Adrenal gland (tissue), 12 donors: ENCODE measurements around the gene SEC22C. TPM values are rescaled to one million over a fixed set of nuclear protein-coding genes. Genes with fewer than 3 reads are reported as not detected.

Source experiments
- DNase-seq, 7 donors: peaks; one replicate each; pipeline ENCODE4 v3.0.0-alpha.2; 2019 to 2020
- H3K27ac ChIP-seq, 5 donors: fragments of 200-600 bp; sonication (generic) in 4 of 5; 1 replicate in 3 of 5; 2 replicates in 2 of 5; pipeline versions ENCODE4 v1.5.1 to v1.8.0; 2016 to 2020; ENCODE audit warnings: mild to moderate bottlenecking in 1 of 5
- H3K27me3 ChIP-seq: fragments of 200-600 bp; 2 replicates; pipeline ENCODE4 v1.8.0; 2021
- H3K36me3 ChIP-seq, 2 donors: fragments of 200-600 bp; replicated peaks in 1 of 2; 1 replicate in 1 of 2; 2 replicates in 1 of 2; pipeline versions ENCODE4 v1.5.1 to v1.8.0; 2018 to 2022
- H3K4me1 ChIP-seq, 2 donors: fragments of 200-600 bp; replicated peaks in 1 of 2; 1 replicate in 1 of 2; 2 replicates in 1 of 2; pipeline versions ENCODE4 v1.5.1 to v1.8.0; 2018 to 2021
- H3K4me3 ChIP-seq, 4 donors: fragments of 200-600 bp; sonication (generic) in 3 of 4; one replicate each; pipeline ENCODE4 v1.5.1; 2016 to 2018
- H3K9me3 ChIP-seq, 3 donors: fragments of 200-600 bp; sonication (generic) in 1 of 3; replicated peaks in 1 of 3; 1 replicate in 2 of 3; 2 replicates in 1 of 3; pipeline versions ENCODE4 v1.5.1 to v1.8.0; 2016 to 2021
- CTCF ChIP-seq, 6 experiments: fragments of 450-650 bp in 4 of 6; fragments of 200-600 bp in 2 of 6; sonication (generic) in 1 of 6; IDR thresholded peaks; 1 replicate in 5 of 6; 2 replicates in 1 of 6; pipeline versions ENCODE4 v1.5.1 to v1.8.0; 2016 to 2021; ENCODE audit warnings: antibody characterized with exemption in 6 of 6, mild to moderate bottlenecking in 2 of 6, moderate library complexity in 1 of 6
- POLR2A ChIP-seq, 2 donors: fragments of 450-650 bp; IDR thresholded peaks; one replicate each; pipeline ENCODE4 v1.6.1; 2017; ENCODE audit warnings: antibody characterized with exemption in 2 of 2, mild to moderate bottlenecking in 2 of 2, moderate library complexity in 1 of 2
- WGBS, 4 donors: extraction: QIAGEN DNeasy Blood & Tissue Kit in 2 of 4; methylation state at CpG; one replicate each; pipeline versions ENCODE4 v1.1.5 to v1.1.7; 2013 to 2017; 5-methylcytosine and 5-hydroxymethylcytosine counted together
- intact Hi-C, 2 donors: fragments of 100-400 bp; cut with DNase I; formaldehyde crosslinking; loops; one replicate each; pipeline versions ENCODE4 v1.14.1 to v1.15.0; 2022 to 2023
- polyA plus RNA-seq, 3 donors: library from polyadenylated mRNA; stranded (reverse); fragments of 200-250 nt in 2 of 3; fragments of 350-450 nt in 1 of 3; fragmentation: Illumina TruSeq in 1 of 3; extraction: RNeasy Lipid Tissue Mini Kit (QIAGEN cat#74804) in 1 of 3; gene quantifications; one replicate each; pipeline ENCODE4 v1.2.3, GENCODE V29; 2013 to 2014
- total RNA-seq, 9 donors: library from RNA; depleted of rRNA in 4 of 9; stranded (reverse); fragments of >200 nt in 4 of 9; fragments of 120-200 nt in 1 of 9; fragmentation: NEBNext Ultra II Directional in 1 of 9; extraction: Animal tissue kit (Norgen Biotek cat#: 25700) in 1 of 9; gene quantifications; one replicate each; pipeline versions ENCODE4 v1.1.0 to v1.2.4, GENCODE V29; 2013 to 2023
- donor health status: healthy with polysubstance abuse.
- donor health status: Bipolar disorder and iron deficiency.
- donor health status: DM: yes; HTN: yes; CAD: no.
- donor health status: DM: no; HTN: no; CAD: no.
- donor health status: DM: no; HTN: no; CAD: no.
- donor health status: DM: yes; HTN: yes; CAD: no.

SEC22C gene
- total and polyA plus RNA-seq, 12 donors = 13.7 to 65.7 (median 41.8) TPM

GRCh38 chr3:42547401-42547945 lies 34.3 kb downstream of the SEC22C start:
- H3K27ac ChIP-seq = no peak overlapping the region
- TF ChIP-seq POLR2A (IDR thresholded peaks at IDR 0.05) (no peak), CTCF (IDR thresholded peaks at IDR 0.05) (peak; percentile 69 to 97 (median 87))

GRCh38 chr3:42546691-42547213 lies 35.0 kb downstream of the SEC22C start:
- 91 to 98% (median 95%) methylated on average over 3 of the region's 3 CpGs for WGBS, 4 donors
- H3K36me3 ChIP-seq = no peaks in the 10 kb centered on the region
- no peaks in the 10 kb centered on the region for H3K27me3 ChIP-seq
- H3K27ac ChIP-seq = no peak overlapping the region
- intact Hi-C loops = no loop called here
- no peak for DNase-seq
- no peaks in the 10 kb centered on the region for H3K4me1 ChIP-seq
- no peaks in the 10 kb centered on the region for H3K9me3 ChIP-seq
- TF ChIP-seq POLR2A (IDR thresholded peaks at IDR 0.05) (no peak), CTCF (IDR thresholded peaks at IDR 0.05) (no peak)
- no peak overlapping the region for H3K4me3 ChIP-seq

More at GRCh38 chr3:42547401-42547945, 34.3 kb downstream of the SEC22C start:
- Histone ChIP-seq H3K4me1 (no peaks in the 10 kb centered on the region), H3K27me3 (no peaks in the 10 kb centered on the region), H3K9me3 (no peaks in the 10 kb centered on the region), H3K4me3 (no peak overlapping the region), H3K36me3 (no peaks in the 10 kb centered on the region)
- peak; percentile 54 to 85 (median 62) for DNase-seq
- WGBS, 4 donors = 36 to 54% (median 41%) methylated on average over 5 to 7 of the region's 7 CpGs
- intact Hi-C loops = no loop called here

- Histone ChIP-seq H3K4me3 (no peak overlapping the region), H3K9me3 (no peaks in the 10 kb centered on the region), H3K4me1 (no peaks in the 10 kb centered on the region), H3K27ac (peak overlapping the region in 2 of 5 donors; percentile 30 to 56), H3K36me3 (no peaks in the 10 kb centered on the region), H3K27me3 (no peaks in the 10 kb centered on the region)
- TF ChIP-seq CTCF (IDR thresholded peaks at IDR 0.05) (no peak), POLR2A (IDR thresholded peaks at IDR 0.05) (no peak)
- intact Hi-C loops = no loop called here
- 63 to 80% (median 77%) methylated on average over 3 to 5 of the region's 5 CpGs for WGBS, 4 donors
- no peak for DNase-seq
These were observed 36.4 kb downstream of the SEC22C start for GRCh38 chr3:42545284-42545900.

- Histone ChIP-seq H3K9me3 (no peaks in the 10 kb centered on the region), H3K36me3 (no peaks in the 10 kb centered on the region), H3K27me3 (no peaks in the 10 kb centered on the region), H3K4me3 (no peak overlapping the region), H3K4me1 (no peaks in the 10 kb centered on the region), H3K27ac (peak overlapping the region in 2 of 5 donors; percentile 30 to 56)
- TF ChIP-seq POLR2A (IDR thresholded peaks at IDR 0.05) (no peak), CTCF (IDR thresholded peaks at IDR 0.05) (peak in 3 of 6 experiments; percentile 3 to 31 (median 6))
- DNase-seq = peak in 4 of 7 donors; percentile 17 to 89 (median 47)
- 48 to 67% (median 57%) methylated on average over 9 to 12 of the region's 12 CpGs for WGBS, 4 donors
- intact Hi-C loops = no loop called here
These were observed 37.1 kb downstream of the SEC22C start for GRCh38 chr3:42544492-42545283.
